Measurements from ENCODE around the gene EPHB2. TPM values are rescaled to one million over a fixed set of nuclear protein-coding genes. Genes with fewer than 3 reads are reported as not detected.

Gene EPHB2
- total and polyA plus RNA-seq, 2 of the 8 experiments (the other 6 are each of a cell fraction or from before 2014, with no cell fraction given): 15.8 to 17.2 TPM

DNA sequence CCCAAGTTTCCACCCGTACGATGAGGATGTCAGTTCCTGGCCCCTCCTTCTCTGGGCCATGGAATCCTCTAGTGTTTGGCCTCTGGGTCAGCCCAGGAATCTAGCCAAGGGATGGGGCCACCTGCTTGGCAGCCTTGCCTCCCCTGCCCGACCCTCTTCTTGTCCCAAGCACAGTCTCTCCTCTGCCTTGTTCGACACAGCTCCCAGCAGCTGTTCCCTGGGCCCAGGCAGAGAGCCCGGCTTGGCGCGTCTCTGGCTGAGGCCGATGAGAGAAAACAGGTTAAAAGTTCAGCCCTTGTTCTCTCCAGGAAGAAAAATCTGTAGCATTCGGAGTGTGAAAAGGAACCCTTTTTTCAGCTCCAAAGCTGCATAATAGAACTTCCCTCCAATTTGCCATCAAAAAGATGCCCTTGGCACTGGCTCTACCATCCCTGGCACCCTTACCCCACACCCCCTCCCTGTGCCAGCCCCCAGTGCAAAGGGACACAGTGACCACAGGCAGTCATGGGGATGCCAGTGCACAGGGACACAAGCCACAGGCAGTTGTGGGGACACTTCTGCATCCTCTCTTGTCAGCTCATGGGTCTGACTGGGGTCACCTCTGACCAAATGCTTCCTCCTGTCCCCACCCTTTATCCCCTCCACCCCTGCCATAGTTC lies 68.4 kb downstream of the EPHB2 start:
- H3K79me2 ChIP-seq (ENCODE audit: control insufficient read depth in 1 of 2, insufficient read depth in 2 of 2, low read length in 2 of 2): no peaks in the 10 kb centered on the region
- no peaks in the 10 kb centered on the region for H3K27me3 ChIP-seq (replicated peaks in 1 of 4; ENCODE audit: control insufficient read depth in 3 of 4, extremely low read depth in 1 of 4, insufficient read depth in 3 of 4, low read length in 3 of 4)
- no peak overlapping the region for H3K4me2 ChIP-seq (ENCODE audit: insufficient read depth in 1 of 2, low read depth in 2 of 2, low read length in 2 of 2)
- no peak overlapping the region for H3K9ac ChIP-seq (replicated peaks in 1 of 4; ENCODE audit: extremely low read depth in 1 of 4, low read depth in 3 of 4, low read length in 3 of 4)
- no peak overlapping the region for H3K4me3 ChIP-seq (ENCODE audit: extremely low read depth in 1 of 4, insufficient read depth in 2 of 4, low read depth in 3 of 4, low read length in 4 of 4)
- no peaks in the 10 kb centered on the region for H4K20me1 ChIP-seq (replicated peaks in 1 of 2; ENCODE audit: control insufficient read depth in 1 of 2, insufficient read depth in 2 of 2, low read length in 2 of 2)
- H4K8ac ChIP-seq (ENCODE audit: extremely low read depth, insufficient read depth, low read length): no peak overlapping the region
- CTCF ChIA-PET (ENCODE audit: partially characterized antibody): interaction anchor here (0.6 to 1.6 kb wide), 3 partner anchors 29 to 74 kb away, joined by 3 to 4 read pairs (median 3); no protein-coding TSS in a partner anchor
- DNase-seq (ENCODE audit: low read depth in 1 of 2, low spot score in 2 of 2) (no peak), FAIRE-seq (no peak)
- H3K23me2 ChIP-seq (ENCODE audit: low read depth, low read length): no peaks in the 10 kb centered on the region
- POLR2A ChIA-PET (ENCODE audit: partially characterized antibody): no interaction called here
- no peaks in the 10 kb centered on the region for H3K9me3 ChIP-seq (ENCODE audit: insufficient read depth in 2 of 2, low read depth in 1 of 2, low read length in 1 of 2)
- H3K14ac ChIP-seq (ENCODE audit: insufficient read length): no peak overlapping the region
- no peak overlapping the region for H3K27ac ChIP-seq (ENCODE audit: low read depth, low read length)
- H3K36me3 ChIP-seq (ENCODE audit: control insufficient read depth in 2 of 4, insufficient read depth in 4 of 4, low read length in 3 of 4): no peaks in the 10 kb centered on the region
- H2BK20ac ChIP-seq (ENCODE audit: low read length): no peak overlapping the region
- H3K23ac ChIP-seq (ENCODE audit: insufficient read length): no peak overlapping the region
- 84% methylated on average over 9 of the region's 9 CpGs; no CpG with 5 or more reads in 1 of the 2 experiments for WGBS, 2 experiments (ENCODE audit: extremely low coverage in 1 of 2, insufficient coverage in 1 of 2, insufficient read length in 1 of 2, insufficient replicate concordance in 2 of 2, low coverage in 1 of 2, low lambda C conversion rate in 2 of 2, missing lambda C conversion rate in 1 of 2)
- H2BK12ac ChIP-seq (ENCODE audit: low read depth, low read length): no peak overlapping the region
- H2BK5ac ChIP-seq (ENCODE audit: low read depth, low read length): no peak overlapping the region; the same call in 1 of the 2 replicates
- H3K56ac ChIP-seq (replicated peaks; ENCODE audit: insufficient read length, low read depth, low read length): no peak overlapping the region
- H2BK120ac ChIP-seq (replicated peaks; ENCODE audit: low read depth, low read length): no peak overlapping the region
- no peak overlapping the region for H4K5ac ChIP-seq (ENCODE audit: insufficient read length, low read depth, low read length)
- peaks cover 0 to 10% (median 4%) of the 10 kb centered on the region in 4 experiments; a peak in 3 of 7 replicates for H3K4me1 ChIP-seq (replicated peaks in 1 of 4; ENCODE audit: control insufficient read depth in 3 of 4, insufficient read depth in 4 of 4, low read length in 3 of 4)
- H2AFZ ChIP-seq (ENCODE audit: low read length): no peak overlapping the region
- no peak overlapping the region for H4K91ac ChIP-seq (replicated peaks; ENCODE audit: insufficient read length, low read length)
- H3K4ac ChIP-seq (replicated peaks; ENCODE audit: insufficient read length, low read depth, low read length): no peak overlapping the region
- H3K79me1 ChIP-seq (ENCODE audit: low read depth, low read length): no peaks in the 10 kb centered on the region; the same call in 1 of the 2 replicates
- no peak overlapping the region for H2AK5ac ChIP-seq (ENCODE audit: low read depth, low read length)
- no peak overlapping the region for H3K18ac ChIP-seq (ENCODE audit: extremely low read depth, low read length)
- no peak overlapping the region for H2BK15ac ChIP-seq (ENCODE audit: low read length)
- TF ChIP-seq PHF8 (conservative IDR thresholded peaks at IDR 0.05; ENCODE audit: low read depth, low read length) (no peak), BCL11A (IDR thresholded peaks at IDR 0.05; ENCODE audit: low read depth in 2 of 2, low read length in 2 of 2) (no peak), EZH2 (IDR thresholded peaks at IDR 0.05; ENCODE audit: low read depth, low read length, severe bottlenecking) (no peak), SP2 (IDR thresholded peaks at IDR 0.05; ENCODE audit: low read length) (no peak), TBP (IDR thresholded peaks at IDR 0.05; ENCODE audit: low read depth, low read length) (no peak), CBX8 (IDR thresholded peaks at IDR 0.05; ENCODE audit: borderline replicate concordance, low read depth, low read length) (no peak), MAFK (IDR thresholded peaks at IDR 0.05; ENCODE audit: low read depth, low read length) (no peak), CBX5 (IDR thresholded peaks at IDR 0.05; ENCODE audit: low read depth, low read length) (no peak), SIRT6 (IDR thresholded peaks at IDR 0.05; ENCODE audit: low read length) (no peak), JUND (IDR thresholded peaks at IDR 0.05; ENCODE audit: low read length) (no peak), NANOG (IDR thresholded peaks at IDR 0.05; ENCODE audit: insufficient read depth, low read depth, low read length, poor library complexity, severe bottlenecking) (no peak), HDAC6 (IDR thresholded peaks at IDR 0.05; ENCODE audit: low read depth, low read length) (no peak)
- TF ChIP-seq, protein P1, sequence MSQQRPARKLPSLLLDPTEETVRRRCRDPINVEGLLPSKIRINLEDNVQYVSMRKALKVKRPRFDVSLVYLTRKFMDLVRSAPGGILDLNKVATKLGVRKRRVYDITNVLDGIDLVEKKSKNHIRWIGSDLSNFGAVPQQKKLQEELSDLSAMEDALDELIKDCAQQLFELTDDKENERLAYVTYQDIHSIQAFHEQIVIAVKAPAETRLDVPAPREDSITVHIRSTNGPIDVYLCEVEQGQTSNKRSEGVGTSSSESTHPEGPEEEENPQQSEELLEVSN (IDR thresholded peaks at IDR 0.05): no peak
